Erythroblast (primary cell): Measurements from ENCODE around the gene SHISAL2A.

ENCODE experiments used
- GATA1 ChIP-seq: IDR thresholded peaks from 2 replicates; pipeline ENCODE4 v1.6.1; 2011; ENCODE audit warnings: low read depth, mild to moderate bottlenecking, control low read depth, low read length, moderate library complexity
- POLR2A ChIP-seq: IDR thresholded peaks from 2 replicates; pipeline ENCODE4 v1.6.1; 2011; ENCODE audit warnings: mild to moderate bottlenecking, low read length

DNA sequence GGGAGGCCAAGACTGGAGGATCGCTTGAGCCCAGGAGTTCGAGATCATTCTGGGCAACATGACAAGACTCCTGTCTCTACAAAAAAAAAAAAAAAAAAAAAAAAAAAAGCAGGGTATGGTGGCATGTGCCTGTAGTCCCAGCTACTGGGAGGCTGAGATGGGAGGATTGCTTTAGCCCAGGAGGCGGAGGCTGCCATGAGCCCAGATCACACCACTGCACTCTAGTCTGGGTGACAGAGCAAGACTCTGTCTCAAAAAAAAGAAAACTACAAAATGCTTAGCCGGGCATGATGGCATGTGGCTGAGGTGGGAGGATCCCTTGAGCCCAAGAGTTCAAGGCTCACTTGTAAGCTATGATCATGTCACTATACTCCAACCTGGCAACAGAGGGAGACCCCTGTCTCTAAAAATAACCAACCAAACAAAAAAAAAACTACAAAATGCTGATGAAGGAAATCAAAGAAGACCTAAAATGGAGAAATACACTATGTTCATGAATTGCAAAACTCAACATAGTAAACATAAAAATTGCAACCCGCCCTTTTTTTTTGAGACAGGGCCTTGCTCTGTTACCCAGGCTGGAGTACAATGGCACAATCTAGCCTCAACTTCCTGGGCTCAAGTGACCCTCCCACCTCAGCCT is 20.4 kb downstream of the SHISAL2A start:
- TF ChIP-seq POLR2A, result no peak
- no peak for TF ChIP-seq GATA1
